ENCODE results near the gene TSPAN5.

DNA sequence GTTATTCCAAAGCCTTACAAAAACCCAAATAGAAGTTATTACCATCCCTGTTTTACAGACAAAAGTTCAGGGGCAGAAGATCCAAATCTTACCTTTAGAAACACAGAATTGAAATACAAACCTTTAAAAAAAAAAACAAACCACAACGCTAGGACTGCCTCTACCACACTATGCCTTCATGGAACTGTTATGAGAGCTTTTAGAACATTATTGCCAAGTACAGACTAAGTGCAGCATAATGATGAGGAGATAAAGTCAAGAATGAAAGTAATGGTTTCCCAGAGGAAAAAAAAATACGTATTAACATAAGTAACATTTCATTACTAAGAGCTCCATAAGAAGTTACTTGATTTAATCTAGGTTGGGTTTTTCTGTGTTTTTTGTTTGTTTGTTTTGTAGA is 34.3 kb downstream of the TSPAN5 start:
- TF ChIP-seq, protein P1, sequence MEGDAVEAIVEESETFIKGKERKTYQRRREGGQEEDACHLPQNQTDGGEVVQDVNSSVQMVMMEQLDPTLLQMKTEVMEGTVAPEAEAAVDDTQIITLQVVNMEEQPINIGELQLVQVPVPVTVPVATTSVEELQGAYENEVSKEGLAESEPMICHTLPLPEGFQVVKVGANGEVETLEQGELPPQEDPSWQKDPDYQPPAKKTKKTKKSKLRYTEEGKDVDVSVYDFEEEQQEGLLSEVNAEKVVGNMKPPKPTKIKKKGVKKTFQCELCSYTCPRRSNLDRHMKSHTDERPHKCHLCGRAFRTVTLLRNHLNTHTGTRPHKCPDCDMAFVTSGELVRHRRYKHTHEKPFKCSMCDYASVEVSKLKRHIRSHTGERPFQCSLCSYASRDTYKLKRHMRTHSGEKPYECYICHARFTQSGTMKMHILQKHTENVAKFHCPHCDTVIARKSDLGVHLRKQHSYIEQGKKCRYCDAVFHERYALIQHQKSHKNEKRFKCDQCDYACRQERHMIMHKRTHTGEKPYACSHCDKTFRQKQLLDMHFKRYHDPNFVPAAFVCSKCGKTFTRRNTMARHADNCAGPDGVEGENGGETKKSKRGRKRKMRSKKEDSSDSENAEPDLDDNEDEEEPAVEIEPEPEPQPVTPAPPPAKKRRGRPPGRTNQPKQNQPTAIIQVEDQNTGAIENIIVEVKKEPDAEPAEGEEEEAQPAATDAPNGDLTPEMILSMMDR (IDR thresholded peaks at IDR 0.05; ENCODE audit: insufficient read depth, low read length, poor library complexity, severe bottlenecking) = no peak
- TF ChIP-seq EZH2phosphoT487 (conservative IDR thresholded peaks at IDR 0.05; ENCODE audit: low read length) = no peak

Data from SU-DHL-6 (cell line).